Uterus (tissue), 4 donors: ENCODE results near the gene B3GNT9. TPM values are rescaled to one million over a fixed set of nuclear protein-coding genes. Genes with fewer than 3 reads are reported as not detected.

Experiments
- DNase-seq, 2 donors: peaks; one replicate each; pipeline ENCODE4 v3.0.0-alpha.2; 2019 to 2020
- H3K27ac ChIP-seq, 2 donors: fragments of 200-600 bp; sonication (generic); 1 replicate in 1 of 2; 2 replicates in 1 of 2; pipeline ENCODE4 v1.5.1; 2016 to 2018
- H3K27me3 ChIP-seq, 2 donors: fragments of 200-600 bp; sonication (generic); one replicate each; pipeline ENCODE4 v1.5.1; 2018 to 2019; ENCODE audit warnings: control low read depth in 1 of 2
- H3K36me3 ChIP-seq, 2 donors: fragments of 200-600 bp; sonication (generic); one replicate each; pipeline ENCODE4 v1.5.1; 2019; ENCODE audit warnings: control low read depth in 1 of 2
- H3K4me1 ChIP-seq, 2 donors: fragments of 200-600 bp; sonication (generic); one replicate each; pipeline ENCODE4 v1.5.1; 2018 to 2019; ENCODE audit warnings: control low read depth in 1 of 2
- H3K4me3 ChIP-seq, 2 donors: fragments of 200-600 bp; sonication (generic); 1 replicate in 1 of 2; 2 replicates in 1 of 2; pipeline ENCODE4 v1.5.1; 2018 to 2019; ENCODE audit warnings: mild to moderate bottlenecking in 1 of 2
- H3K9me3 ChIP-seq, 2 donors: fragments of 200-600 bp; sonication (generic); one replicate each; pipeline ENCODE4 v1.5.1; 2019; ENCODE audit warnings: control low read depth in 1 of 2
- POLR2A ChIP-seq, 2 donors: fragments of 450-650 bp; IDR thresholded peaks; one replicate each; pipeline ENCODE4 v1.6.1; 2016; ENCODE audit warnings: antibody characterized with exemption in 2 of 2, mild to moderate bottlenecking in 1 of 2, moderate library complexity in 1 of 2
- intact Hi-C: fragments of 100-400 bp; cut with DNase I; formaldehyde crosslinking; loops from one replicate; pipeline ENCODE4 v1.15.1; 2023; ENCODE audit warnings: low total_unique reads
- total RNA-seq, 4 donors: library from RNA; depleted of rRNA in 3 of 4; stranded (reverse); fragments of >200 nt in 3 of 4; gene quantifications; one replicate each; pipeline versions ENCODE4 v1.1.0 to v1.2.4, GENCODE V29; 2014 to 2023
- TF ChIP-seq, protein P1 (sequence below), 4 experiments: fragments of 200-600 bp in 2 of 4; fragments of 450-650 bp in 2 of 4; sonication (generic) in 2 of 4; IDR thresholded peaks; one replicate each; pipeline ENCODE4 v1.5.1; 2016 to 2019; ENCODE audit warnings: antibody characterized with exemption in 4 of 4, mild to moderate bottlenecking in 2 of 4, moderate library complexity in 1 of 4
- donor health status: DM: yes; HTN: yes; CAD: no.

B3GNT9 gene
- total RNA-seq, 4 donors from 2014 or later, result 2.4 to 40.1 (median 15.1) TPM

DNA sequence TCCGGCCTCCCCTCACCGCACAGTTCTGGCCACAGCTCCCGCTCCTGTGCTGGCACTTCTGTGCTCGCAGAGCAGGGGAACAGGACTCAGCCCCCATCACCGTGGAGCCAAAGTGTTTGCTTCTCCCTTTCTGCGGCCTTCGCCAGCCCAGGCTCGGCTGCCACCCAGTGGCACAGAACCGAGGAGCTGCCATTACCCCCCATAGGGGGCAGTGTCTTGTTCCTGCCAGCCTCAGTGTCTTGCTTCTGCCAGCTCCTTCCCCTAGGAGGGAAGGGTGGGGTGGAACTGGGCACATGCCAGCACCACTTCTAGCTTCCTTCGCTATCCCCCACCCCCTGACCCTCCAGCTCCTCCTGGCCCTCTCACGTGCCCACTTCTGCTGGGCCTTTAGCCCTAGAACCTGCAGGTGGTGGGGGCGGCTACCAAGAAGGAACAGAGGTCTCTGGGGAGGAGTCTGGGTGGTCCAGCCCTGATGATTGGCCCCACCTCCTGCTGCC lies 47.5 kb upstream of the B3GNT9 start:
- Histone ChIP-seq H3K27me3 (no peaks in the 10 kb centered on the region), H3K27ac (no peak overlapping the region), H3K4me1 (peaks cover 1 to 4% of the 10 kb centered on the region in 2 donors), H3K9me3 (no peaks in the 10 kb centered on the region), H3K36me3 (no peaks in the 10 kb centered on the region), H3K4me3 (no peak overlapping the region)
- intact Hi-C loops, result no loop called here
- DNase-seq, result no peak
- TF ChIP-seq, protein P1, sequence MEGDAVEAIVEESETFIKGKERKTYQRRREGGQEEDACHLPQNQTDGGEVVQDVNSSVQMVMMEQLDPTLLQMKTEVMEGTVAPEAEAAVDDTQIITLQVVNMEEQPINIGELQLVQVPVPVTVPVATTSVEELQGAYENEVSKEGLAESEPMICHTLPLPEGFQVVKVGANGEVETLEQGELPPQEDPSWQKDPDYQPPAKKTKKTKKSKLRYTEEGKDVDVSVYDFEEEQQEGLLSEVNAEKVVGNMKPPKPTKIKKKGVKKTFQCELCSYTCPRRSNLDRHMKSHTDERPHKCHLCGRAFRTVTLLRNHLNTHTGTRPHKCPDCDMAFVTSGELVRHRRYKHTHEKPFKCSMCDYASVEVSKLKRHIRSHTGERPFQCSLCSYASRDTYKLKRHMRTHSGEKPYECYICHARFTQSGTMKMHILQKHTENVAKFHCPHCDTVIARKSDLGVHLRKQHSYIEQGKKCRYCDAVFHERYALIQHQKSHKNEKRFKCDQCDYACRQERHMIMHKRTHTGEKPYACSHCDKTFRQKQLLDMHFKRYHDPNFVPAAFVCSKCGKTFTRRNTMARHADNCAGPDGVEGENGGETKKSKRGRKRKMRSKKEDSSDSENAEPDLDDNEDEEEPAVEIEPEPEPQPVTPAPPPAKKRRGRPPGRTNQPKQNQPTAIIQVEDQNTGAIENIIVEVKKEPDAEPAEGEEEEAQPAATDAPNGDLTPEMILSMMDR (IDR thresholded peaks at IDR 0.05), result peak; percentile 13 to 46 (median 32)
- TF ChIP-seq POLR2A (IDR thresholded peaks at IDR 0.05), result no peak

GRCh38 chr16:67197704-67198103 lies 46.9 kb upstream of the B3GNT9 start:
- TF ChIP-seq, protein P1 (IDR thresholded peaks at IDR 0.05), result no peak
- no peak for TF ChIP-seq POLR2A (IDR thresholded peaks at IDR 0.05)
- Histone ChIP-seq H3K9me3 (no peaks in the 10 kb centered on the region), H3K27ac (no peak overlapping the region), H3K27me3 (no peaks in the 10 kb centered on the region), H3K4me3 (no peak overlapping the region), H3K36me3 (no peaks in the 10 kb centered on the region), H3K4me1 (peaks cover 7 to 10% of the 10 kb centered on the region in 2 donors)
- intact Hi-C loops, result no loop called here
- DNase-seq, result no peak

GRCh38 chr16:67196881-67197280 lies 46.1 kb upstream of the B3GNT9 start:
- intact Hi-C loops, result no loop called here
- DNase-seq, result no peak
- Histone ChIP-seq H3K4me3 (no peak overlapping the region), H3K27ac (no peak overlapping the region), H3K9me3 (no peaks in the 10 kb centered on the region), H3K27me3 (no peaks in the 10 kb centered on the region), H3K36me3 (no peaks in the 10 kb centered on the region), H3K4me1 (peaks cover 9 to 11% of the 10 kb centered on the region in 2 donors)
- TF ChIP-seq POLR2A (IDR thresholded peaks at IDR 0.05), result no peak
- TF ChIP-seq, protein P1 (IDR thresholded peaks at IDR 0.05), result no peak

- no peak for TF ChIP-seq POLR2A (IDR thresholded peaks at IDR 0.05)
- Histone ChIP-seq H3K4me3 (no peak overlapping the region), H3K27me3 (no peaks in the 10 kb centered on the region), H3K4me1 (peaks cover 9 to 11% of the 10 kb centered on the region in 2 donors), H3K9me3 (no peaks in the 10 kb centered on the region), H3K27ac (no peak overlapping the region), H3K36me3 (no peaks in the 10 kb centered on the region)
- intact Hi-C loops, result no loop called here
- no peak for DNase-seq
Measured at GRCh38 chr16:67195676-67196075, 44.9 kb upstream of the B3GNT9 start.

GRCh38 chr16:67194260-67194659 lies 43.5 kb upstream of the B3GNT9 start:
- no peak for DNase-seq
- H3K4me1 ChIP-seq, result peaks cover 9 to 11% of the 10 kb centered on the region in 2 donors
- H3K27ac ChIP-seq, result no peak overlapping the region
- TF ChIP-seq, protein P1 (IDR thresholded peaks at IDR 0.05), result no peak
- TF ChIP-seq POLR2A (IDR thresholded peaks at IDR 0.05), result no peak
- H3K27me3 ChIP-seq, result no peaks in the 10 kb centered on the region
- H3K36me3 ChIP-seq, result no peaks in the 10 kb centered on the region
- intact Hi-C loops, result no loop called here
- H3K4me3 ChIP-seq, result no peak overlapping the region
- H3K9me3 ChIP-seq, result no peaks in the 10 kb centered on the region

- no peak overlapping the region for H3K4me3 ChIP-seq
- intact Hi-C loops, result no loop called here
- no peak for DNase-seq
- TF ChIP-seq POLR2A (IDR thresholded peaks at IDR 0.05), result no peak
- TF ChIP-seq, protein P1 (IDR thresholded peaks at IDR 0.05), result no peak
- H3K27ac ChIP-seq, result no peak overlapping the region
- no peaks in the 10 kb centered on the region for H3K36me3 ChIP-seq
- H3K9me3 ChIP-seq, result no peaks in the 10 kb centered on the region
- peaks cover 9 to 11% of the 10 kb centered on the region in 2 donors for H3K4me1 ChIP-seq
- no peaks in the 10 kb centered on the region for H3K27me3 ChIP-seq
Measured at GRCh38 chr16:67193536-67193935, 42.7 kb upstream of the B3GNT9 start.
